ENCODE measurements around the gene MRPL24.
"Not testable (repeated sequence)": the region's sequence is repeated elsewhere in the genome, so short reads cannot be mapped to it uniquely, and the experiment has no call there.

MRPL24 gene

GRCh38 chr1:156767101-156767878 is 26.4 kb upstream of the MRPL24 start, which contains the start of gene PRCC:
PRCC (plus strand) TSS chr1:156767535; CDS start chr1:156767772, 237 bp downstream.
- no peaks in the 10 kb centered on the region for H3K27me3 Mint-ChIP-seq
- no peaks in the 10 kb centered on the region for H3K9me3 Mint-ChIP-seq
- H3K4me3 Mint-ChIP-seq: no peak within 1 kb of the TSS
- H3K4me1 Mint-ChIP-seq: peaks cover 43% of the 10 kb centered on the region
- ATAC-seq: peak; percentile 98
- H3K36me3 Mint-ChIP-seq: peaks cover 13% of the 10 kb centered on the region
- no peak within 1 kb of the TSS for H3K27ac Mint-ChIP-seq

- Mint-ChIP-seq H3K9me3 (no peaks in the 10 kb centered on the region), H3K27ac (no peak overlapping the region), H3K4me3 (no peak overlapping the region), H3K4me1 (peaks cover 41% of the 10 kb centered on the region), H3K36me3 (peaks cover 12% of the 10 kb centered on the region), H3K27me3 (no peaks in the 10 kb centered on the region)
- ATAC-seq: peak; percentile 2
Measured at GRCh38 chr1:156766298-156767100, 25.6 kb upstream of the MRPL24 start.

GRCh38 chr1:156765666-156766065 is 24.8 kb upstream of the MRPL24 start:
- Mint-ChIP-seq H3K27ac (no peak overlapping the region), H3K9me3 (no peaks in the 10 kb centered on the region), H3K36me3 (peaks cover 3% of the 10 kb centered on the region), H3K4me3 (no peak overlapping the region), H3K4me1 (peaks cover 33% of the 10 kb centered on the region), H3K27me3 (no peaks in the 10 kb centered on the region)
- no peak for ATAC-seq

GRCh38 chr1:156765136-156765535 is 24.2 kb upstream of the MRPL24 start:
- H3K27ac Mint-ChIP-seq, H3K4me3 Mint-ChIP-seq, H3K27me3 Mint-ChIP-seq, ATAC-seq, H3K36me3 Mint-ChIP-seq, H3K9me3 Mint-ChIP-seq: not testable (repeated sequence)
- peaks cover 31% of the 10 kb centered on the region for H3K4me1 Mint-ChIP-seq

- Mint-ChIP-seq H3K27me3 (no peaks in the 10 kb centered on the region), H3K36me3 (no peaks in the 10 kb centered on the region), H3K27ac (no peak overlapping the region), H3K4me1 (peaks cover under 1% of the 10 kb centered on the region), H3K9me3 (no peaks in the 10 kb centered on the region), H3K4me3 (no peak overlapping the region)
- ATAC-seq: no peak
Measured at GRCh38 chr1:156760796-156761104, 19.9 kb upstream of the MRPL24 start.

GRCh38 chr1:156760092-156760795 is 19.4 kb upstream of the MRPL24 start:
- no peaks in the 10 kb centered on the region for H3K27me3 Mint-ChIP-seq
- H3K27ac Mint-ChIP-seq: no peak overlapping the region
- H3K36me3 Mint-ChIP-seq: peaks cover under 1% of the 10 kb centered on the region
- no peaks in the 10 kb centered on the region for H3K9me3 Mint-ChIP-seq
- no peak for ATAC-seq
- no peak overlapping the region for H3K4me3 Mint-ChIP-seq
- peaks cover 5% of the 10 kb centered on the region for H3K4me1 Mint-ChIP-seq

GRCh38 chr1:156757572-156758253 is 16.8 kb upstream of the MRPL24 start:
- not testable (repeated sequence) for H3K27me3 Mint-ChIP-seq, H3K27ac Mint-ChIP-seq, H3K4me3 Mint-ChIP-seq, H3K9me3 Mint-ChIP-seq, ATAC-seq, H3K36me3 Mint-ChIP-seq
- peaks cover 17% of the 10 kb centered on the region for H3K4me1 Mint-ChIP-seq

- Mint-ChIP-seq H3K4me1 (peaks cover 24% of the 10 kb centered on the region), H3K9me3 (no peaks in the 10 kb centered on the region), H3K27ac (no peak overlapping the region), H3K36me3 (peaks cover 5% of the 10 kb centered on the region), H3K4me3 (no peak overlapping the region), H3K27me3 (no peaks in the 10 kb centered on the region)
- no peak for ATAC-seq
Measured at GRCh38 chr1:156756355-156756754, 15.5 kb upstream of the MRPL24 start.

- no peak overlapping the region for H3K4me3 Mint-ChIP-seq
- no peak for ATAC-seq
- no peaks in the 10 kb centered on the region for H3K27me3 Mint-ChIP-seq
- H3K27ac Mint-ChIP-seq: peak overlapping the region; percentile 42
- peaks cover 5% of the 10 kb centered on the region for H3K36me3 Mint-ChIP-seq
- no peaks in the 10 kb centered on the region for H3K9me3 Mint-ChIP-seq
- H3K4me1 Mint-ChIP-seq: peaks cover 25% of the 10 kb centered on the region
Measured at GRCh38 chr1:156755527-156755950, 14.7 kb upstream of the MRPL24 start.

- Mint-ChIP-seq H3K36me3 (peaks cover 5% of the 10 kb centered on the region), H3K9me3 (no peaks in the 10 kb centered on the region), H3K4me3 (no peak overlapping the region), H3K27ac (no peak overlapping the region), H3K27me3 (no peaks in the 10 kb centered on the region), H3K4me1 (peaks cover 39% of the 10 kb centered on the region)
- ATAC-seq: no peak
Measured at GRCh38 chr1:156754219-156754618, 13.3 kb upstream of the MRPL24 start.

- no peak for ATAC-seq
- H3K27ac Mint-ChIP-seq: peak overlapping the region; percentile 93
Measured at GRCh38 chr1:156752843-156753482, 12.1 kb upstream of the MRPL24 start.

GRCh38 chr1:156751757-156752481 is 11.0 kb upstream of the MRPL24 start:
- Mint-ChIP-seq H3K27ac (peak overlapping the region; percentile 93), H3K9me3 (no peaks in the 10 kb centered on the region), H3K36me3 (peaks cover 5% of the 10 kb centered on the region), H3K27me3 (no peaks in the 10 kb centered on the region), H3K4me3 (peak overlapping the region; percentile 85), H3K4me1 (peaks cover 60% of the 10 kb centered on the region)
- peak; percentile 91 for ATAC-seq

More at GRCh38 chr1:156752843-156753482, 12.1 kb upstream of the MRPL24 start:
- H3K27me3 Mint-ChIP-seq: no peaks in the 10 kb centered on the region
- H3K4me1 Mint-ChIP-seq: peaks cover 51% of the 10 kb centered on the region
- peak overlapping the region; percentile 85 for H3K4me3 Mint-ChIP-seq
- H3K36me3 Mint-ChIP-seq: peaks cover 5% of the 10 kb centered on the region
- no peaks in the 10 kb centered on the region for H3K9me3 Mint-ChIP-seq

- Mint-ChIP-seq H3K4me1 (peaks cover 65% of the 10 kb centered on the region), H3K9me3 (no peaks in the 10 kb centered on the region), H3K4me3 (peak within 1 kb of the TSS; percentile 85), H3K36me3 (peaks cover 5% of the 10 kb centered on the region), H3K27ac (peak within 1 kb of the TSS; percentile 93), H3K27me3 (no peaks in the 10 kb centered on the region)
- ATAC-seq: no peak
Measured at GRCh38 chr1:156751451-156751756, 10.5 kb upstream of the MRPL24 start, which contains the start of gene HDGF. HDGF (minus strand) TSS chr1:156751675; CDS start chr1:156751429, 246 bp downstream.
